GM12878 (cell line): ENCODE results near the gene S100A11.

ENCODE experiments used
- BMI1 ChIP-seq: fragments of 450-650 bp; IDR thresholded peaks from 2 replicates; pipeline ENCODE4 v1.6.1; 2016; ENCODE audit warnings: mild to moderate bottlenecking, moderate library complexity, borderline replicate concordance
- CEBPB ChIP-seq, 2 experiments: fragments of 150-350 bp in 1 of 2; IDR thresholded peaks; 2 replicates each; pipeline ENCODE4 v1.6.1; 2012 to 2014; ENCODE audit warnings: low read depth in 2 of 2, low read length in 2 of 2, borderline replicate concordance in 1 of 2, inconsistent platforms in 1 of 2
- EZH2 ChIP-seq: IDR thresholded peaks from 2 replicates; pipeline ENCODE4 v1.6.1; 2012; ENCODE audit warnings: low read depth, mild to moderate bottlenecking, control low read depth, inconsistent platforms, low read length, borderline replicate concordance; ENCODE audit not compliant: control insufficient read depth
- MXI1 ChIP-seq: fragments of 150-350 bp; IDR thresholded peaks from 2 replicates; pipeline ENCODE4 v1.6.1; 2011; ENCODE audit warnings: low read depth, mild to moderate bottlenecking, inconsistent platforms, low read length, improper control_type of control experiment
- PAX8 ChIP-seq: fragments of 450-650 bp; IDR thresholded peaks from 2 replicates; pipeline ENCODE4 v1.6.1; 2017; ENCODE audit warnings: mild to moderate bottlenecking, moderate library complexity
- RCOR1 ChIP-seq: conservative IDR thresholded peaks from 2 replicates; pipeline ENCODE4 v1.6.1; 2012; ENCODE audit warnings: low read depth, low read length, improper control_type of control experiment
- SIX5 ChIP-seq: IDR thresholded peaks from 2 replicates; pipeline ENCODE4 v1.6.1; 2011; ENCODE audit warnings: mild to moderate bottlenecking, low read depth, low read length, moderate library complexity; ENCODE audit not compliant: severe bottlenecking
- TCF3 ChIP-seq: IDR thresholded peaks from 2 replicates; pipeline ENCODE4 v1.6.1; 2012; ENCODE audit warnings: low read depth, mild to moderate bottlenecking, low read length, borderline replicate concordance; ENCODE audit not compliant: insufficient read depth
- YY1 ChIP-seq: IDR thresholded peaks from 2 replicates; pipeline ENCODE4 v1.6.1; 2011; ENCODE audit warnings: low read depth, mild to moderate bottlenecking, low read length
- ZNF24 ChIP-seq: fragments of 450-650 bp; IDR thresholded peaks from 2 replicates; pipeline ENCODE4 v1.6.1; 2017; ENCODE audit warnings: antibody characterized with exemption, mild to moderate bottlenecking
- TF ChIP-seq, protein P1 (sequence below), 3 experiments: IDR thresholded peaks in 2 of 3; conservative IDR thresholded peaks in 1 of 3; 2 replicates each; pipeline ENCODE4 v1.5.1; 2011; ENCODE audit warnings: low read depth in 3 of 3, low read length in 3 of 3, mild to moderate bottlenecking in 3 of 3, control low read depth in 2 of 3, moderate library complexity in 2 of 3, inconsistent platforms in 1 of 3, mixed read lengths in 1 of 3; ENCODE audit not compliant: control insufficient read depth in 2 of 3, insufficient read depth in 1 of 3; ENCODE audit errors: extremely low read depth in 1 of 3
- TF ChIP-seq, protein P2 (sequence below): IDR thresholded peaks from 2 replicates; pipeline ENCODE4 v1.6.1; 2012; ENCODE audit warnings: low read depth, low read length, improper control_type of control experiment

DNA sequence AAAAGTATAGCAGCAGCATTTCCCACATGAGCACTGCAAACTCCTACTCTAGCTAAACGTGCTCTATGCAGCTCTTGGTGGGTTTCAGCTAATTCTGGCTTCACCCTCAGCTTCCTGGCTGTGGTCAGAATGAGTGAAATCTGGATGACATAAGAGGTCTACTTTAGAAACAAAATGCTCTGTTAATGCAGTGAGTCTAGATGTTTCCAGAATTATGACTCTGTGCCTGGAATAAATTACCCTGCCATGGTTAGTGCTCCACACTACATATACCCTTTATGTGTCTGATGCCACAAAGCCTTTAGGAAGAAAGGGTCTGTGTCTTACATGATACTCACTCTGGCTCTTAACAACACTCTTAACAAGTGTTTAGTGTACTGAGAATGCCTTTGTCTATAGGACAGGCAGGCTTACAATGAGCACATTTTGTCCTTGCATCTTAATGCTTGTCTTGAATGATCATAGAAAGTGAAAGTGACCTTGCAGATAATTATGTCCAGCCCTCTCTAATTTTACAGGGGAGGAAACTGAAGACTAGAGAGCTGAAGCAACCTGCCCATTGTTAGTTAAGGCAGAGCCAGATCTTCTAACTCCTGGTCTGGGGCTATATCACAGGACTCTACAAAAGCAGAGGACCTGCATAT lies 52.4 kb downstream of the S100A11 start:
- TF ChIP-seq MXI1 = no peak
- TF ChIP-seq CEBPB (IDR thresholded peaks at IDR 0.05; ENCODE audit: borderline replicate concordance in 1 of 2, low read depth in 2 of 2, low read length in 2 of 2) = no peak
- no peak for TF ChIP-seq PAX8
- TF ChIP-seq EZH2 = no peak
- no peak for TF ChIP-seq TCF3
- TF ChIP-seq BMI1 = no peak
- TF ChIP-seq SIX5 = no peak
- TF ChIP-seq, protein P1, sequence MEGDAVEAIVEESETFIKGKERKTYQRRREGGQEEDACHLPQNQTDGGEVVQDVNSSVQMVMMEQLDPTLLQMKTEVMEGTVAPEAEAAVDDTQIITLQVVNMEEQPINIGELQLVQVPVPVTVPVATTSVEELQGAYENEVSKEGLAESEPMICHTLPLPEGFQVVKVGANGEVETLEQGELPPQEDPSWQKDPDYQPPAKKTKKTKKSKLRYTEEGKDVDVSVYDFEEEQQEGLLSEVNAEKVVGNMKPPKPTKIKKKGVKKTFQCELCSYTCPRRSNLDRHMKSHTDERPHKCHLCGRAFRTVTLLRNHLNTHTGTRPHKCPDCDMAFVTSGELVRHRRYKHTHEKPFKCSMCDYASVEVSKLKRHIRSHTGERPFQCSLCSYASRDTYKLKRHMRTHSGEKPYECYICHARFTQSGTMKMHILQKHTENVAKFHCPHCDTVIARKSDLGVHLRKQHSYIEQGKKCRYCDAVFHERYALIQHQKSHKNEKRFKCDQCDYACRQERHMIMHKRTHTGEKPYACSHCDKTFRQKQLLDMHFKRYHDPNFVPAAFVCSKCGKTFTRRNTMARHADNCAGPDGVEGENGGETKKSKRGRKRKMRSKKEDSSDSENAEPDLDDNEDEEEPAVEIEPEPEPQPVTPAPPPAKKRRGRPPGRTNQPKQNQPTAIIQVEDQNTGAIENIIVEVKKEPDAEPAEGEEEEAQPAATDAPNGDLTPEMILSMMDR (IDR thresholded peaks at IDR 0.05 in 2 of 3, conservative IDR thresholded peaks at IDR 0.05 in 1 of 3; ENCODE audit: control insufficient read depth in 2 of 3, extremely low read depth in 1 of 3, insufficient read depth in 1 of 3, low read depth in 3 of 3, low read length in 3 of 3) = no peak
- TF ChIP-seq YY1 = no peak
- TF ChIP-seq RCOR1 = no peak
- TF ChIP-seq, protein P2, sequence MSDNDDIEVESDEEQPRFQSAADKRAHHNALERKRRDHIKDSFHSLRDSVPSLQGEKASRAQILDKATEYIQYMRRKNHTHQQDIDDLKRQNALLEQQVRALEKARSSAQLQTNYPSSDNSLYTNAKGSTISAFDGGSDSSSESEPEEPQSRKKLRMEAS = no peak
- TF ChIP-seq ZNF24 = no peak
